Measurements from ENCODE around the gene PLXNA3. TPM values are rescaled to one million over a fixed set of nuclear protein-coding genes. Genes with fewer than 3 reads are reported as not detected.
A peak's percentile ranks its signal among the peaks of the same experiment; 100 is the strongest.

The PLXNA3 gene
- total RNA-seq, 1 experiment from 2014 or later: 36.3 TPM

DNA sequence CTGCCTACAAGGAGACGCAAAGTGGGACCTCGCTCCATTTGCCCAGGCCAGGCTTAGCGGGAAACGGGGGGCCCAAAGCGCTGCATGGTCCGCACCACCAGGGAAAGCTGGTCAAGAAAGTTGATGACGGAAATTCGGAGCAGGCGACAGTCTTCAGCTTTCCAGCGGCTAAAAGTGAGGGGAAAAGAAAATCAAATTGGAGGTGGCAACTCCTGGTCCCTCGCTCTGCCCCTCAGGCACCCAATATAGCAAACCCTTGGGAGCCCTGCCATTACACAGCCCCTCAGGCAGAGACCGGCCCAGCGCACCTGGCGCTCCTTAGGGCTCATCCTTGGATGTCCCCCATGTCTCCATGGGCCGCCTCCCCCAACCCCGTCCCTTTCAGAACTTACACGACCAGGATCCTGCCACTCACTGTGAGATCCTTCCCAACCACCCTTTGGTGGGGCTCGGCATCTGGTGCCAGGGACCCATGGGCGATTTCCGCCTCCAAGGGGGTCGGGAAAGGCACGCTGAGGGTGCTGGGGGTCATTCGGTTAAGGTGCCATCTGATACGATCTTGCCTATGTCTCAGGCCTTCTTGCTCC lies 19.9 kb downstream of the PLXNA3 start:
- no peak overlapping the region for H3T11ph ChIP-seq (ENCODE audit: low read length)
- no peak overlapping the region for H2BK15ac ChIP-seq (ENCODE audit: low read depth, low read length)
- H4K8ac ChIP-seq (replicated peaks; ENCODE audit: insufficient read length, low read depth, low read length): no peak overlapping the region
- H3K27me3 ChIP-seq (ENCODE audit: insufficient read depth, low read length): no peaks in the 10 kb centered on the region
- H2BK5ac ChIP-seq (ENCODE audit: insufficient read length, low read length): no peak overlapping the region
- H4K20me1 ChIP-seq (ENCODE audit: control insufficient read depth, insufficient read depth, insufficient read length): no peaks in the 10 kb centered on the region
- H3K9me3 ChIP-seq (ENCODE audit: control insufficient read depth, low read depth, low read length): peaks cover 26% of the 10 kb centered on the region
- peak overlapping the region; percentile 74 to 86 for H3K4me3 Mint-ChIP-seq
- H3K79me1 ChIP-seq (ENCODE audit: insufficient read depth, low read depth, low read length, poor library complexity, severe bottlenecking): no peaks in the 10 kb centered on the region
- no peak overlapping the region for H4K5ac ChIP-seq (ENCODE audit: insufficient read length, low read depth, low read length)
- peak; percentile 24 for DNase-seq
- no peak overlapping the region for H3K56ac ChIP-seq (ENCODE audit: insufficient read length, low read depth, low read length)
- no peak overlapping the region for H3K4ac ChIP-seq (ENCODE audit: low read depth, low read length)
- peaks cover 4% of the 10 kb centered on the region for H3K23me2 ChIP-seq (ENCODE audit: insufficient read length, low read depth, low read length, poor library complexity, severe bottlenecking)
- peaks cover 6 to 13% of the 10 kb centered on the region in 2 experiments for H3K4me1 Mint-ChIP-seq
- no peaks in the 10 kb centered on the region for H3K79me2 ChIP-seq (ENCODE audit: insufficient read depth, low read length)
- H2BK120ac ChIP-seq (ENCODE audit: low read depth, low read length, poor library complexity, severe bottlenecking): no peak overlapping the region
- peaks cover 68 to 90% of the 10 kb centered on the region in 2 experiments for H3K9me3 Mint-ChIP-seq
- H3K4me2 ChIP-seq (ENCODE audit: insufficient read depth, insufficient read length, low read length): peak overlapping the region; percentile 52
- no peaks in the 10 kb centered on the region for H3K4me1 ChIP-seq (ENCODE audit: insufficient read depth, low read length)
- no peak overlapping the region for H2AK5ac ChIP-seq (ENCODE audit: insufficient read length, low read length)
- WGBS (ENCODE audit: extremely low coverage, insufficient read length, low lambda C conversion rate): no CpG with 5 or more reads among the region's 24 CpGs
- H3K27ac ChIP-seq (ENCODE audit: insufficient read length, low read depth, low read length): no peak overlapping the region
- H3K9ac ChIP-seq (ENCODE audit: extremely low read depth, insufficient read length, low read length): no peak overlapping the region
- no peak overlapping the region for H3K18ac ChIP-seq (ENCODE audit: insufficient read length, low read depth, low read length)
- TF ChIP-seq, protein P1, sequence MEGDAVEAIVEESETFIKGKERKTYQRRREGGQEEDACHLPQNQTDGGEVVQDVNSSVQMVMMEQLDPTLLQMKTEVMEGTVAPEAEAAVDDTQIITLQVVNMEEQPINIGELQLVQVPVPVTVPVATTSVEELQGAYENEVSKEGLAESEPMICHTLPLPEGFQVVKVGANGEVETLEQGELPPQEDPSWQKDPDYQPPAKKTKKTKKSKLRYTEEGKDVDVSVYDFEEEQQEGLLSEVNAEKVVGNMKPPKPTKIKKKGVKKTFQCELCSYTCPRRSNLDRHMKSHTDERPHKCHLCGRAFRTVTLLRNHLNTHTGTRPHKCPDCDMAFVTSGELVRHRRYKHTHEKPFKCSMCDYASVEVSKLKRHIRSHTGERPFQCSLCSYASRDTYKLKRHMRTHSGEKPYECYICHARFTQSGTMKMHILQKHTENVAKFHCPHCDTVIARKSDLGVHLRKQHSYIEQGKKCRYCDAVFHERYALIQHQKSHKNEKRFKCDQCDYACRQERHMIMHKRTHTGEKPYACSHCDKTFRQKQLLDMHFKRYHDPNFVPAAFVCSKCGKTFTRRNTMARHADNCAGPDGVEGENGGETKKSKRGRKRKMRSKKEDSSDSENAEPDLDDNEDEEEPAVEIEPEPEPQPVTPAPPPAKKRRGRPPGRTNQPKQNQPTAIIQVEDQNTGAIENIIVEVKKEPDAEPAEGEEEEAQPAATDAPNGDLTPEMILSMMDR (conservative IDR thresholded peaks at IDR 0.05): no peak
- H2AFZ ChIP-seq (ENCODE audit: low read length): no peak overlapping the region
- no peak overlapping the region for H2BK20ac ChIP-seq (ENCODE audit: low read depth, low read length, poor library complexity, severe bottlenecking)
- no peak overlapping the region for H3K27ac Mint-ChIP-seq
- no peak overlapping the region for H3K14ac ChIP-seq (ENCODE audit: insufficient read depth, low read length)
- H3K27me3 Mint-ChIP-seq (ENCODE audit: low read depth): peaks cover 15% of the 10 kb centered on the region
- H4K91ac ChIP-seq (ENCODE audit: insufficient read length, low read depth, low read length): no peak overlapping the region
- peaks cover 15 to 31% (median 29%) of the 10 kb centered on the region in 3 experiments for H3K36me3 Mint-ChIP-seq (ENCODE audit: insufficient read depth in 1 of 3, low read depth in 3 of 3)
- H3K23ac ChIP-seq (ENCODE audit: insufficient read length, low read depth, low read length): no peak overlapping the region
- H2BK12ac ChIP-seq (ENCODE audit: insufficient read length, low read depth, low read length): no peak overlapping the region
